OCI-LY1 (cell line): ENCODE results near the gene CHST3.

Experiments
- EZH2 ChIP-seq: fragments of 200-600 bp; sonication (generic), shearing (Covaris generic); IDR thresholded peaks from 2 replicates; pipeline ENCODE4 v1.8.0; 2017; ENCODE audit warnings: borderline replicate concordance, mixed run types, mild to moderate bottlenecking, antibody characterized with exemption, low read length, moderate library complexity, mixed read lengths
- TF ChIP-seq, protein P1 (sequence below): fragments of 200-600 bp; sonication (generic), shearing (Covaris generic); IDR thresholded peaks from 2 replicates; pipeline ENCODE4 v1.5.1; 2017; ENCODE audit warnings: mild to moderate bottlenecking, antibody characterized with exemption, low read length, moderate library complexity, mixed read lengths

DNA sequence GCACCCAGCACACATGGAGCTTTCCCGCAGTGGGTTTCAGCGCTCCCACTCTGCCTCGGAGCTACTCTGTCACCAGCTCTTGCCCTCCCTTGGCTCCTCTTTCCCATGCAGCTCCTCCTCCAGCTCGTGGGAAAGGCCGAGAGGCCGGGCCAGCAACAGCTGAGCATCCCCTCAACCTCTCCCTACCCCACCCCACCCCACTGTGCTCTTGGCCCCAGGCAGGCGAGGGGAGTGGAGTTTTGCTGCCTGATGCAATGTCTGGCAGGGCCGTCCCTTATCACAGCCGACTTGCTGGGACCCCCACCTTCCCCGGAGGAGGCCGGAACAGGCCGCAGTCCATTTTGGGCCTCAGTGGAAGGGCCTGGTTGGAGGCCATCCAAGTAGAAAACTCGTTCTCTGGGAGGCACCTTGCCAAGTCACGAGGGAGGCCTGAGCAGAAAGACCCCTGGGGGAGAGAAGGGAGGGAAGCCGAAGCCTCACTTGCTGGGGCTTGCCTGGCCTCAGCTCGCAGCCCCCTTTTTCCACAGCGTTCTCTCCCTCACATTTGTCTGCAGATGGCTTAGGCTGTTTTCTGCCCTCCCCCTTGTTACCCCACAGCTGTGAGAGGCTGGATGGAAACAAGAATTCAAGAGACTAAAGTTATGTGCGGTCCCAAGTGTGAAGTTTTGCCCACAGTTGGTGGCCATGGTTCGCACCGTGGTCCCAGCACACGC is 35.3 kb downstream of the CHST3 start:
- TF ChIP-seq, protein P1, sequence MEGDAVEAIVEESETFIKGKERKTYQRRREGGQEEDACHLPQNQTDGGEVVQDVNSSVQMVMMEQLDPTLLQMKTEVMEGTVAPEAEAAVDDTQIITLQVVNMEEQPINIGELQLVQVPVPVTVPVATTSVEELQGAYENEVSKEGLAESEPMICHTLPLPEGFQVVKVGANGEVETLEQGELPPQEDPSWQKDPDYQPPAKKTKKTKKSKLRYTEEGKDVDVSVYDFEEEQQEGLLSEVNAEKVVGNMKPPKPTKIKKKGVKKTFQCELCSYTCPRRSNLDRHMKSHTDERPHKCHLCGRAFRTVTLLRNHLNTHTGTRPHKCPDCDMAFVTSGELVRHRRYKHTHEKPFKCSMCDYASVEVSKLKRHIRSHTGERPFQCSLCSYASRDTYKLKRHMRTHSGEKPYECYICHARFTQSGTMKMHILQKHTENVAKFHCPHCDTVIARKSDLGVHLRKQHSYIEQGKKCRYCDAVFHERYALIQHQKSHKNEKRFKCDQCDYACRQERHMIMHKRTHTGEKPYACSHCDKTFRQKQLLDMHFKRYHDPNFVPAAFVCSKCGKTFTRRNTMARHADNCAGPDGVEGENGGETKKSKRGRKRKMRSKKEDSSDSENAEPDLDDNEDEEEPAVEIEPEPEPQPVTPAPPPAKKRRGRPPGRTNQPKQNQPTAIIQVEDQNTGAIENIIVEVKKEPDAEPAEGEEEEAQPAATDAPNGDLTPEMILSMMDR, result no peak
- TF ChIP-seq EZH2, result no peak
